Colonic mucosa (tissue), 4 donors: Measurements from ENCODE around the gene PSMB7. TPM values are rescaled to one million over a fixed set of nuclear protein-coding genes. Genes with fewer than 3 reads are reported as not detected.

Experiments used
- DNase-seq: peaks from one replicate; pipeline ENCODE4 v3.0.0-alpha.2; 2020
- H3K27ac ChIP-seq: fragments of 200-600 bp; one replicate; pipeline ENCODE4 v1.8.0; 2021
- H3K27me3 ChIP-seq: fragments of 200-600 bp; one replicate; pipeline ENCODE4 v1.8.0; 2021
- H3K36me3 ChIP-seq: fragments of 200-600 bp; one replicate; pipeline ENCODE4 v1.8.0; 2021
- H3K4me1 ChIP-seq: fragments of 200-600 bp; one replicate; pipeline ENCODE4 v1.8.0; 2021; ENCODE audit warnings: mild to moderate bottlenecking
- H3K4me3 ChIP-seq: fragments of 200-600 bp; one replicate; pipeline ENCODE4 v1.8.0; 2021
- H3K9ac ChIP-seq, 2 donors: one replicate each; pipeline ENCODE4 v1.7.0; 2013; ENCODE audit warnings: control low read depth in 2 of 2, low read depth in 2 of 2, low read length in 2 of 2
- H3K9me3 ChIP-seq: fragments of 200-600 bp; one replicate; pipeline ENCODE4 v1.8.0; 2021
- CTCF ChIP-seq: fragments of 200-600 bp; IDR thresholded peaks from one replicate; pipeline ENCODE4 v1.8.0; 2022; ENCODE audit warnings: antibody characterized with exemption, mild to moderate bottlenecking
- intact Hi-C: fragments of 100-400 bp; cut with DNase I; formaldehyde crosslinking; loops from one replicate; pipeline ENCODE4 v1.14.1; 2022
- total RNA-seq, 2 donors: library from RNA; stranded (reverse); fragmentation: NEBNext Ultra II Directional in 1 of 2; extraction: Animal tissue kit (Norgen Biotek cat#: 25700) in 1 of 2; gene quantifications; one replicate each; pipeline ENCODE4 v1.2.1, GENCODE V29; 2021
- donor health status: healthy.
- donor health status: DM: no; HTN: no; CAD: no.
- donor health status: DM: no; HTN: no; CAD: no.

The PSMB7 gene
- total RNA-seq, 2 donors from 2014 or later: 89.8 to 136 TPM

GRCh38 chr9:124439086-124439485 is 23.8 kb upstream of the PSMB7 start:
- DNase-seq: no peak
- no peaks in the 10 kb centered on the region for H3K36me3 ChIP-seq
- H3K4me3 ChIP-seq: no peak overlapping the region
- TF ChIP-seq CTCF: no peak
- H3K9ac ChIP-seq: no peak overlapping the region
- no peaks in the 10 kb centered on the region for H3K27me3 ChIP-seq
- no peaks in the 10 kb centered on the region for H3K4me1 ChIP-seq
- intact Hi-C loops: no loop called here
- no peaks in the 10 kb centered on the region for H3K9me3 ChIP-seq
- H3K27ac ChIP-seq: no peak overlapping the region

DNA sequence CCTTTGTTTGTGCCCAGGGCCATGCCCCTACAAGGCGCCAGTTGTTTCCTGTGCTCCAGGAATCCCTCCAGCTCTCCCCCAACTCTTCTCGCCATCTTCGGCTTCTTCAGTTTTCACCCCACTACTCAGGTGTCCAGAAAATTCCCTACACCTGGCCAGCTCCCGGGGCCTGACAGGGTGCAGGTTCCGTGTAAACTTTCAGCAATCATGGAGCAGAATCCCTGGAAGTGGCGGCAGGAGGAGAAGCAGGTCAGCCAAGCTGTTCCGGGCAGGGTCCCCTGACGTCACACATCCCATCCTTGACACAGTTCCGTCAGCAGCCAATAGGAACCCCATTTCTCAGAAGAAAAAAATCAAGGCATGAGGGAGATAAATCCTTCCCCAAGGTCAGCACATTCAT is 22.8 kb upstream of the PSMB7 start:
- H3K36me3 ChIP-seq: no peaks in the 10 kb centered on the region
- no peak overlapping the region for H3K9ac ChIP-seq
- no peak overlapping the region for H3K27ac ChIP-seq
- no peak for TF ChIP-seq CTCF
- intact Hi-C loops: no loop called here
- no peak overlapping the region for H3K4me3 ChIP-seq
- no peaks in the 10 kb centered on the region for H3K4me1 ChIP-seq
- no peaks in the 10 kb centered on the region for H3K9me3 ChIP-seq
- H3K27me3 ChIP-seq: no peaks in the 10 kb centered on the region
- DNase-seq: no peak

DNA sequence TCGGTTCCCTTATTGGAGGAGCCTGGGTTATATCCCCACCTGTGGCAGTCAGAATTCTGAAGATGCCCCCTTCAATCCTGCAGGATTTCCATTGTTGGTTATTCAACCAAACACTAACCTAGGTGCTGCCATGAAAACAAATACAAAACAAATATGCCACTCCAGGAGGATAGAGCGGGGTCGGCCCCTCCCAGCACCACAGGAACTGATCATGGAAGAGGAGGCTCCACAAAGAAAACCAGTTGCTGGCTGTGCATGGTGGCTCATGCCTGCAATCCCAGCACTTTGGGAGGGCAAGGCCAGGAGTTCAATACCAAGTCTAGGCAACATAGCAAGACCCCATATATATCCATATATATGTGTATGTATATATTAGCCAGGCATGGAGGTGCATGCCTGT is 21.8 kb upstream of the PSMB7 start:
- DNase-seq: no peak
- no peaks in the 10 kb centered on the region for H3K9me3 ChIP-seq
- H3K9ac ChIP-seq: no peak overlapping the region
- intact Hi-C loops: no loop called here
- no peaks in the 10 kb centered on the region for H3K36me3 ChIP-seq
- no peak overlapping the region for H3K27ac ChIP-seq
- H3K4me1 ChIP-seq: no peaks in the 10 kb centered on the region
- no peak for TF ChIP-seq CTCF
- no peaks in the 10 kb centered on the region for H3K27me3 ChIP-seq
- no peak overlapping the region for H3K4me3 ChIP-seq

DNA sequence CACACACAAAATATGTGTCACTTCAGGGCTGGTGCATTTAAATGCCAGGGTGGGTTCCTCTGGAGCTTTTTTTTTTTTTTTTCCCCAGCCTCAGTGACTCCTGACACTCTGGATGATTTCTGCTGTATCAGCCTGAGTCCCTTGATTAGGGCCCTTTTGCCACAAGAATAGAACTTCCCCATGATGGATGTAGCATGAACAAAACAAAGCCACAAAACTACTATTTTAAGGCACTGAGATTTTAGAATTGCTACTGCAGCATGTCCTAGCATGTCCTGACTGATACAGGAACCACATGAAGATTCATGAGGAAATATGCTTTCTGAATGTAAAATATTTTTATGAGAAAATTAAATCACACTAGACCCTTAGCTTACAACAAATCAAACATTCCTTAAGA is 21.1 kb upstream of the PSMB7 start:
- no peak overlapping the region for H3K9ac ChIP-seq
- no peaks in the 10 kb centered on the region for H3K27me3 ChIP-seq
- no peaks in the 10 kb centered on the region for H3K4me1 ChIP-seq
- H3K36me3 ChIP-seq: no peaks in the 10 kb centered on the region
- DNase-seq: no peak
- H3K9me3 ChIP-seq: no peaks in the 10 kb centered on the region
- no peak overlapping the region for H3K27ac ChIP-seq
- no peak for TF ChIP-seq CTCF
- no peak overlapping the region for H3K4me3 ChIP-seq
- intact Hi-C loops: no loop called here

- no peaks in the 10 kb centered on the region for H3K27me3 ChIP-seq
- H3K27ac ChIP-seq: no peak overlapping the region
- H3K4me1 ChIP-seq: no peaks in the 10 kb centered on the region
- no peak for TF ChIP-seq CTCF
- intact Hi-C loops: no loop called here
- H3K9me3 ChIP-seq: no peaks in the 10 kb centered on the region
- H3K4me3 ChIP-seq: no peak overlapping the region
- H3K9ac ChIP-seq: no peak overlapping the region
- H3K36me3 ChIP-seq: no peaks in the 10 kb centered on the region
- DNase-seq: no peak
Observed at GRCh38 chr9:124429530-124429867, 14.3 kb upstream of the PSMB7 start.
